HG03378 (cell line): ENCODE measurements around the gene KLK1.
A peak's percentile ranks its signal among the peaks of the same experiment; 100 is the strongest.

Source experiments
- ATAC-seq: cut with Tn5 transposase; IDR thresholded peaks from one replicate; pipeline ENCODE4 v1.9.1; 2021; ENCODE audit warnings: mild to moderate bottlenecking, moderate library complexity; ENCODE audit not compliant: unreplicated experiment

KLK1 gene

DNA sequence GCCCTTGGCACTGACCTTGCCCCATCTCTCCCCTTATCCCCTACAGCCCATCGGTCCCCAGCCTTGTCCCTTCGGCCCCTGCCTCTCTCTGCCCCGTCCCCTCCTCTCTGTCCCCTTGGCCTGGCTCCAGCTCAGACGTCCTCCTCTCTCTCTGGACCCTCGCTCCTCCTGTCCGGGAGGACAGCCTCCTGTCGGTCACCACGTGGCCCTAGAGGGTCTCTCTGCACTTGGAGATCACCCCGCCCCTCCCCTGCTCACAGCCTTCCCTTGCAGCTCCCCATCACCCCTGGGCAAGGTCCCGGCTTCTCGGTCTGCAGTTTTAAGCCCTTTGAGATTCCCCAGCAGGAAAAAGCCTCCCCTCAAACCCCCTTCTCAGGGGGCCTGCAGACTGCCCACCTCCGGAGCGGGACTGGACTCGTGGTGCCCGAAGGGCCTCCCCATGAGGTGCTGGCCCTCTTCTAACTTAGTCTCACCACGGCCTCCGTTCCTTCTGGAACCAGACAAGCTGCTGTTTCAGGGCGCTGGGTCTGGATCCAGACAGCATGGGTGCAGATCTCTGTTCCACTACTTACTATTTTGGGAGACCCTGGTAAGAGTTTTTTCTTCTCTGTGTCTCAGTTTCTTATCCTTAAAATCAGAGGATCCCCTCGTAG, 13.1 kb upstream of the KLK1 start:
- ATAC-seq: no peak

DNA sequence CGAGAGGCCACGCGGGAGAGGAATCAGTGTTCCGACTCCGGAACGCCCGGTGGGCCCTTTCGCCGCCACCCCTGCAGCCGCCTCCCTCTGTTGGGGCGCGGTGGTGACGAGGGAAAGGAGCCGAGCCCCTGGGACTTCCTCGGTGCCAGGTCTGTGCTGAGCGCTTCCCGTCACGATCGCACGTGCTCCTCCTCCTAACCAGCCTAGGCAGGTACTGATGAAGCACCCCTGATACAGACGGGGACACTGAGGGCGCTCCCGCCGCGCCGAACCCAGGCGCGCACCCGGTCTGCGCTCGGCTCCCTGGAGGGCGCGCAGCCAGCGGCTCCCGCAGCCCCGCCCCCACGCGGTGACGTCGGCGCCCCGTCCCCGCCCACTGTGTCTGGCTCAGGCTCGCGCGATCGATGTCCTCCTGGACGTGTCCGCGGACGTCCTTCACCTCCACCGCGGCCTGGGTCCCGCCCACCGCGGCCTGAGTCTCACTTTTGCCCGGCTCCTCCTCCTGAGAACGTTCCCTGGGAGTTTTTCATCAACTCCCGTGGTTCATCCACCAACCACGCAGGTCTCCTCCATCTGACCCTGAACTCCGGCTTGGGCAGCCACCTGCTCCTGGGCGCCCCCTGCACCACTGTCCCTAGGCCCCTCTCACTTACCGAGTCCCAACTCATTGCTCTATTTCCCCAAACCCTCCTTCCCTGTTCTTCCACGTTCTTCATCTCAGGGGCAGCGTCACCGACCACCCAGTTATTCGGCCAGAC, 12.4 kb upstream of the KLK1 start:
- peak; percentile 45 for ATAC-seq

DNA sequence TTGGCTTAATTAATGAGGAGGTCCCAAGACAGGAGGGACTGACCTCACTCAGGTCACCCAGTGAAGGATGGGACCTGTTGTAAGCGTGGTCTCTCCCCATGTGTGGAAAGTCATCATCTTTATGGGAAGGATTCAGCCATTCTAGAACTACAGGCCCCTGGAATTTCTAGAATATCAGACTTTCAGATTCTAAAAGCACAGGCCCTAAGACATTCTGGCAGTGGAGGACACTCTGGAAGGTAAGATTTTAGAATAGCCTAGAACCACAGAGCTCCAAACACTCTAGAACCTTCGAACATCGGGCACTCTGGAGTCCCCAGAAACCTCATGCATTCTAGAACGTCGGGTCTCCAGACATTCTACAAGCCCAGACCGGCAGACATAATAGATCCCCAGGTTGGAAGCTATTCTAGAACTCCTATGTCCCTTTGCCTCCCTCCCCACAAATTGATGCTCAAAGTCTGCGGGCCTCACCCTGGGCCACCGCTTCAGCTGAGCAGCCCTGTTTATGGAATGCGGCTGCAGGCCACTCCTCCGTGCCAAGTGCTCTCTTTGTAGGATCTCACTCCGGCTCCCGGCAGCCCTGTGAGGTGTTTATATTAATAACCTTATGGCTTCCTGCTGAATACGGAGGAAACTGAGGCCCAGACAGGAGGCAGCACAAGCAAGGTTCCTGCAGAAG, 11.7 kb upstream of the KLK1 start:
- no peak for ATAC-seq

DNA sequence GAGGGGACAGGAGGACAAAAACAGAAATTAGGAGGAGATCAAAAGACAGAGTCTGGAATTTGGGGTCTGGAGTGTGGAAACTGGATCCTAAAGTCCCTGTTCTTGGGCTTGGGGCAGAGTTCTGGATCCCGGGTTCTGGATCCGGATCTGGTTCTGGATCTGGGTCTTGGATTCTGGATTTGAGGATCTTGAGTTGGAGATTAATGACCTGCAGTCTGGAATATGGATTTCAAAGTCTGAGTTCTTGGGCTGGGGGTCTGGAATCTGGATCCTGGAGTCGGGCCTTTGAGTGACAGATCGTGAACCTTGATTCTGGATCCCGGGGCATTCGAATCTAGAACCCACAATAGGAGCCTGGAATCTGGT, 10.2 kb upstream of the KLK1 start:
- ATAC-seq: no peak

DNA sequence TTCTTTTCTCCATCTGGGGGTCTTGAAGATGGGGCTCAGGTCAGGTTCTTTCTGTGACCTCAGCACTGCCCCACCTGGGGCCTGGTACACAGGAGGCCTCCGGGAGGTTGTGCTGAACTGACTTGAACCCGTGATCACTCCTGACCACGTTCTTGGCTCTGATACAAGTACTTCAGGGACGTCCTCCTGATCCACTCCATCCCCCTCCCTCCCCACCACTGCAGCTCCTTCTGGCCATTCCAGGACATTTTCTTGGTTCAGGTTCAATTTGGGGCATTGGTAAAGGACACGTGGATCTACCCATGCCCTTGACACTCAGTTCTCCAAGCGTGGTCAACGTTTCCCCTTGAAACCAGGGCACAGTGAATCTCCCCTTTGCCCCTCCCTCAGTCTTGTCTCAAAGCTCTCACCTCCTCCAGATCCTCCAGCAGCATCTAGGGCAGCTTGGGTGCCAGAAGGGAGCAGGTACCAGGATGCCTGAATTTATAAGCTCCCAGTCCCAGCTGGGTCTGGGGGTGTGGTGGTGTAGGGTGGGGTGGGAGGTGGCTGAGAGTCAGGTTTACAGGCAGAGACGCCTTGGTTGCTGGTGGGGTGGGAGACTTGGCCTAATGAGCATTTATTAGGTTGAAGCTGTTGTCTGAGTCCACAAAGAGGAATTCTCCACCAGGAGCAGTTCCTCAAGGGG, 9.7 kb upstream of the KLK1 start, which contains the start of gene KLK15:
TSS of gene KLK15 (minus strand) at position 458 of the 685 bp plus-strand sequence. CDS start 2,082 bp downstream, outside the sequence.
- ATAC-seq: no peak

DNA sequence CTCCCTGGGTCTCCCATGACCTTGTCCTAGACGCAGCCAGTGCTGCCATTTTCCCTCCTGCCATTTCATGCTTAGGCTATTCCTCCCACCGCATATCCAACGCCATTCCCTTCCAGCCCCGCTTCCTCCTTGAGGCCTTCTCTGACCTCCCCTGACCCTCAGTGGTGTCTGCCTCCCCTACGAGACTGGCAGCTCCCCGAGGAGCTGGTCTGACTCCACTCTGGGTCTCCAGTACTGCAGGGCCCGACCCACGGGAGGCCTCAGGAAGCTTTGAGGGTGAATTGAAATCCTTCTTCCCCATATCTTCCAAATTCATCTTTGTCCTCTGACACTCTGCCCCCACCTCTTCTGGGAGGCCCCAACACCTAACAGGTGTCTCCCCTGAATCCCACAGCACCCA, 9.1 kb upstream of the KLK1 start:
- ATAC-seq: no peak

DNA sequence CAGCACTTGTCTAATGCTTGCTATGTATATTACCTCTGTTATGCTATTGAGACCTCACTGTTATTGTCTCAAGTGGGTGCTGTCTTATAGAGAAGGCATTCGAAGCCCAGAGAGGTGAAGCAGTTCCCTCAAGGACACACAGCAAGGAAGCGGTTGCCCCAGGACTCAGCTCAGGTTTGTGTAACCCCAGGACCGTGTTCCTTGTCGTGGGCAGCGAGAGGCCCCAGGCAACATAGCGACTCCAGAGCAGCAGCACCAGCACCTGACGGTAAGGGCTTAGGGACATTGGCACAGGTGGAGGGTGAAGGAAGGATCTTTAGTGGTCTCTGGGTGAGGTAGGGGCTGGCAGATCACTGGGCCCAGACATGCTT, 7.4 kb upstream of the KLK1 start:
- no peak for ATAC-seq

DNA sequence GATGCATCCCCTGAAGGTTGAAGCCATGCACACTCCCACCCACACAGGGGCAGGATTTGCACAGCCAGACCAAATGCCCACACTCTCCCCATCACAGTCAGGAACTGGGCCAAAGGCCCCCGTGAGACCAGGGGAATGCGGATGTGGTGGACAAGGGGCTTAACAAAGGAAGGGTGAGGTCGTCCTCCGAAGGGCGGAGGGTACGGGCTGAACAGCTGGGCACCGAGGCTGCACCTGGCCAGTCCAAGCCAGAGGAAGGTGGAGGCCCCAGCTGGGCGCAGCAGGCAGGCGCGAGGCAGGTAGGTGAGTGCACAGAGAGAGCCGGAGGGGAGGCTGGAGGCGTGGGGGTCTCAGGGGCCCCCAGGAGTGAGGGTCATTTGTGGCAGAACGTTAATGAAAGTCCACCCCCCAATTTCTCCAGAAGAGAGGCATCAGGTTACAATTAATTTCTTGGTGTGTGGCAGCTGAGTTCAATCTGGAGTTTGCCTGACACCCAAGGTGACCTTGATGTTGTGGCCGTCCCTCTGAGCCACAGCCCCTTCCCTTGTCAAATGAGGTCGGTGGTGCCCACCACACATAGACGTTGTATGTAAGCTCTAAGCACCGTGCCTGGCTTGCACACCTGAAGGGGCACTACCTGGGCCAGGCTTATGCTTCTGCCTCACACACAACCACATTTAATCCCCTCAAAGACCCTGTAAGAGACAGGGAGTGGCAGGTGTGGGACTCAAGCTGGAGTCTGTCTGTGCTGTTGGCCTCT, 6.9 kb upstream of the KLK1 start:
- ATAC-seq: no peak

DNA sequence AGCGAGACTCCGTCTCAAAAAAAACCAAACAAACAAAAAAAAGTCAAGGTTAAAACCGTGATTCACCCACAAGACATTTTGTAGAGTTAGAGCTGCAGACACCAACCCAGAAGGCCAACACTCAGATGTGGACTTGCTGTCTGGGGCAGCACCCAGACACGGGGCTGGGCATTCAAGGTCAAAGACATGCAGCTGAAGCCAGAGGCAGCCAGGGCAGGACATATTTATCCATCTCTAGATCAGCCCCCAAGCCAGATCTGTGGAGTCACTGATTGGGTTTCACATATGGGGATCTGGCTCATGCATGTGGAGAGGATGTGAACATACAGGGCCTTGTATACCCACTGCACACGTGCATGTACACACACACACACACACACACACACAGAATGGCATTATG, 6.2 kb upstream of the KLK1 start:
- no peak for ATAC-seq

DNA sequence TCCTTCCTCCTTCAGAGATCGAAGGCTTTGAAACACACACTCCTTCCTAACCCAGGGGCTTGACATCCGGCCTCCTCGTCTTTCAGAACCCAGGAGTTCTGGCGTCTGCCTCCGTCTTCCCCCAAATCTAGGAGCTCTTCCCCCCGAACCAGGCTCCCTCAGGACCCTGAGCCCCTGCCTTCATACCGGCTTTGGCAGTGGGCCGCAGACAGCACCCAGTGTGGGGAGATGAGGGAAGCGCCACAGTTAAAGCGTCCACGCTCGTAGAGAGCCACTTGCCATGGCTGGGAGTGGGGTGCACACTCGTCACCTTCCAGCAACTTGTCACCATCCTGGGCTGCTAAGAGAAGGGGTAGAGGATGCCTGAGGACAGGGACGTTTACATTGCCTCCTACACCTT, 3.9 kb upstream of the KLK1 start:
- ATAC-seq: no peak

DNA sequence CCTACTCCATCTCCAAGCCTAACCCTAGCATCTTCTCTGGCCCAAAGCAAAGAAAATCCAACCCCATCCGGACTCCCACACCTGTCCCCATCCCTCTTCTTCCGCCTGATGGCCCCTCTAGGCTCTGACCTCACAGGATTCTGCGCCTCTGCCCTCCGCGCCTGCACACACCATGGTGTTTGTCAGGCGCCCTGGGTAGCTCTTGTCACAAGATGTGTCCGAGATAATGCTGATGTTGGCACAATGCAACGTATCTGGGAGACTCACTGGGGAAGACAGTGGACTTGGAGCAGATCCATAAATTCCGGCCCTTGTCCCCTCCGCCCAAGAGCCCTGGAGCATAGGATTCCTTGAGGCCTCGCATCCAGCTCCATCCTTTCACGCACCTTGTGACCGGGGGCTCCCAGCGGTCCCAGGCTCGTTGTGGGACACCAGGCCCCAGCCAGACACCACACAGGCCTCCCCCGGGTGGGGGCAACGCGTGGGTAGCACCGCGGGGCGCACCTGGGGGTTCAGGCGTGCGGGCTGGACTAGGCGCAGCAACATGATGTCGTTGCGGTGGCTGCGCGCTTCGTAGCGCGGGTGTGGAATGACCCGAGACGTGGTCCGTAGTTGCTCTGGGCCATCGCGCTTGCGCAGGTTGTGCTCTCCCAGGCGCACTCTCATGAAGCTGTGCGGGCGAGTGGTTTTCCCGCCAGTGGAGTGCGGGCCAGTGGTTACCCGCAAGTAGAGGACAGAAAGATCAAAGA, 3.1 kb upstream of the KLK1 start:
- ATAC-seq: no peak

DNA sequence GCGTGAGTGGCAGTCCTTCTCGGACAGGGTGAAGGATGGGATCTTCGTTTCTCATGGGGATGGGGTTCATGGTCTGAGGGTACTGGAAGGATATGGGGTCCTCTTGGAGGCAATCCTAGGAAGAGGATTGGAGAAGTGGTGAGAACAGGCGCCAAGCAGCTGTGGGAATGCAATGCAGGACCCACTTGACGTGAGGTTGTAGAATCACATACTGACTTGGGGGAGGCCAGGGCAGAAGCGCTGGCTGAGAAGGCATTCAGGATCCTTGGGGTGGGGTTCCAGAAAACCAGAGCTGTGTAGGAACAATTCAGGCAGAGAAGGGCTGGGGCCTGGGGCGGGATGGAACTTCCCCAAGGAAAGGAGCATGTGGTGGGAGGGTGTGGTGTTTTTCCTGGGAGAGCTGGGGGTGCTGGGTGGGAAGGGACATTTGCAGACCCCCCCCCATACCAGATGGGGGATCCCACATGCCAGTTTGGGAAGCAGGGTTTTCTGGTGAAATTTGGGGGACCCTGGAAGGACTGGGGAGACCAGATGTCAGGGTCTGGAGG, 852 bp downstream of the KLK1 start:
- ATAC-seq: no peak

DNA sequence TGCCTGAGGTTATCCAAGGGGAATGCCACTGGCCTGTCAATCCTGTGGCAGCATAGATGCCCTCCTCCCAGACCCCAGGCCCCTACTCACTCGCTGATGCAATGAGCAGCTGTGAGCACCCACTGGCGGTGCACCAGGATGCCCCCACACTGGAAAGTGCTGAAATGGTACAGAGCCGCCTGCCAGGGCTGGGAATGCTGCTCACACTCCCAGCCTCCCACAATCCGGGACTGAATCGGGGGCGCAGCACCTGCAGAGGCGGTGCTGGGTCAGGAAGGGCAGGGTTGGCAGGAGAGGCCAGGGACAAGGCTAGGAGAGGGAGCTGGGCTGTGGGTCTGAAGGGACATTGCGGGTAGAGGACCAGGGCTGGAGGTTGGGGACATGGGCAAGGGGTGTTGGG, 2.0 kb downstream of the KLK1 start:
- no peak for ATAC-seq

DNA sequence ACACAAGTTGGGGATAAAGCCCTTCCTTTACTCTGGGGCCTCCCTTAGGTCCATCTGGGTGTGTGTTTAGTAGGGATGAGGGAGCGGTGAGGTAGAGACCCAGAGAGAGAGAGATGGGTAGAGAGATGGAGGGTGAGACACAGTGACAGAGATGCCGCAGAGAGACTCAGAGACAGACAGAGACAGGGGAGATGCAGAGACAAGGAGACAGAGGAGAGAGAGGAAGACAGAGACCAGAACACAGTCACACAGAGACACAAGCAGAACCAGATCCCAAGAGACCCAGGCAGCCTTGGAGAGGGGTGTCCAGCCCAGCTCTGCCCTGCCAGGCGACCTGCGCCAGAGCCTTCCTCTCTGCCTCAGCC, 2.4 kb downstream of the KLK1 start:
- ATAC-seq: no peak

DNA sequence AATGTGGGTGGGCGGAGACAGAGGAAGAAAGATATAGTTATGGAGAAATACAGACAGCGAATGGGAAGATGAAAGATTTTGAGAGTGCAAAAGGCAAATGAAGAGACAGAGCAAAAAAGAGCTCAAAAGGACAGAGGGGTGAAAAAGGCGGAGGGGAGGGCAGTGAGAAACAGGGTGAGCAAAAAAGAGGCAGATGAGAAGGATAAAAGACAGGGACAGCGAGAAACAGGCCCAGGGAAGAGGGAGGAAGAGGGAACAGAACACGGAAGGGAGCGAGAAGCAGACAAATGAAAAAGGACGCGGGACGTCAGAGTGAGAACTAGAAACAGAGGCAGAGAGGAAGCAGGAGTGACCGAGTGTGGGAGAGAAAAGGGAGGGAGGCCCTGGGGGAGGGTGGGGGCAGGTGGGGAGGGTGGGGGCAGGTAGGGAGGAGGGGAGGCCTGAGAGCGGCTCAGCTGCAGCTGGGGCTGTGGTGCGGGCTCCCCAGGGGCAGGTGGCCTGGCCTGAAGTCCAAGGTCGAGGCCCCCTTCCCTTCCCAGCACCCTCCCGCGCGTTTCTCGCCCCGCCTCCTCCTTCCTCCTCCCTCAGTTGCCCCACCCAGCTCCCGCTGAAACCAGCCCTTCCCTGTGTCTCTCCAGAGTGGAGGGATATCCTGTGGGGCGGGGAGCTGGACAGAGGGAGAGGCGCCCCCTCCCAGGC, 2.9 kb downstream of the KLK1 start:
- no peak for ATAC-seq

DNA sequence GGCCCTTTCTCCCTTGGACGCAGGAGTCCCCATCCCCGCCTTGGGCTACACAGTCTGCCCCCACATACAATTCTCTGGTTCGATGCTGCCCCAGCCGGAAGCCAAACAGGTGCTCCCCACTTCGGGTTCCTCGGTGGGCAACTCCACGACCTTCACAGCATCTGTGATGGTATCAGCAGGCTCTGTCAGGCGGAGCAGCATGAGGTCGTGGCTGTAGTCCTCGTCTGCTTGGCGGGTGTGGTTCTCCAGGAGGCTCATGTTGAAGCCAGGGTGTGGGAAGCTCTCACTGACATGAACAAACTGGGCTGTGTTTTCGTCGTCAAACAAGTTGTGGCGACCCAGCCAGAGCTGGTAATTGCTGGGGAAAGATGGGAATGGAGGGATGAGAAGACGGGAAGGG, 3.5 kb downstream of the KLK1 start:
- no peak for ATAC-seq

DNA sequence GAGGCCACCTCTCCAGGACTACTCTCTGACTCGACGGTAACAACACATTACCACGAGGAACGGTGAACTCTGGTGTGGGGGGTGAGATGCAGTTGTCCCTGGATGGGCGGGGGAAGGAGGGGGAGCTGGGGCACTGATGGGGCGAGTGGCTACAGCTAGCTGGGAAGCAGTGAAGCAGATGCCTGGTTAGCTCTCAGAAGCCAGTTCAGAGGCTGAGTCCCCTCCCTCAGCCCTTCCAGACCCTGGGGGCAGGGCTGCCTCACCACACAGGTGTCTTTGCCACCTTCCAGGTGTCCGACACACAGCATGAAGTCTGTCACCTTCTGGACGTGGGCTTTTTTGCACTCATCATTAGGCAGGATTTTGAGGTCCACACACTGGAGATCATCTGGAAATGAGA, 4.0 kb downstream of the KLK1 start:
- ATAC-seq: no peak

DNA sequence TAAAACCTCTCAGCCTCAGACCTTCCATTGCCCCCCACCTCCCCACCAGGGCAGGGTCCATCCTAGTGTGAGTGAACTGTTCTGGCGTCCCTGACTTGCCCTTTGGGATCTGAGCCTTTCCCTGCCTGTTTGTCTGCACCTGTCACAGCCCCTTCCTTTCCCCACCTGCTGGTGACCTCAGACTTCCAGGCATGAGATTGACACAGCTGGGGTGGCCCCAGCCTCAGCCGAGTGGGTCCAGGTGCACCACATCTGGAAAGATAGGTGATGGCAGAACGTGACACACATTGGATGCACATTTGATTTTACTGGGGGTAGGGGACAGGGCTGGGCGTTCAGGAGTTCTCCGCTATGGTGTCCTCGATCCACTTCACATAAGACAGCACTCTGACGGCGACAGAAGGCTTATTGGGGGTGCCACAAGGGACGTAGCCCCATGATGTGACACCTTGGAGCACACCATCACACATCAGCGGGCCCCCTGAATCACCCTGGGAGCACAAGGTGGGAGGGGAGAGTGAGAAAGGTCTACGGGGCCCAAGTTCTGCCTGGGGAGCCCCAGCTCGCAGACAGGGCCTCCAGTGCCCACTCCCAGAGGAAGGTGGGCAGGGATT, 4.6 kb downstream of the KLK1 start:
- ATAC-seq: no peak
